Endodermal cell (in vitro differentiated cells): ENCODE measurements around the gene TXNIP. TPM values are rescaled to one million over a fixed set of nuclear protein-coding genes. Genes with fewer than 3 reads are reported as not detected.

Experiments used
- DNase-seq: peaks from one replicate; pipeline ENCODE4 v3.0.0-alpha.2; 2017
- H3K27ac ChIP-seq: 2 replicates; pipeline ENCODE4 v1.5.1; 2013; ENCODE audit warnings: mild to moderate bottlenecking, low read depth, low read length, moderate library complexity
- H3K27me3 ChIP-seq: 2 replicates; pipeline ENCODE4 v1.6.1; 2013; ENCODE audit warnings: mild to moderate bottlenecking, low read length, moderate library complexity; ENCODE audit not compliant: insufficient read depth, control insufficient read depth, poor library complexity, severe bottlenecking
- H3K36me3 ChIP-seq: 2 replicates; pipeline ENCODE4 v1.7.0; 2013; ENCODE audit warnings: mild to moderate bottlenecking, low read length, moderate library complexity; ENCODE audit not compliant: control insufficient read depth, insufficient read depth
- H3K4me1 ChIP-seq: one replicate; pipeline ENCODE4 v1.7.0; 2013; ENCODE audit warnings: low read length; ENCODE audit not compliant: control insufficient read depth, insufficient read depth
- H3K4me3 ChIP-seq: 2 replicates; pipeline ENCODE4 v1.5.1; 2013; ENCODE audit warnings: mild to moderate bottlenecking, low read length, moderate library complexity
- H3K9ac ChIP-seq: 2 replicates; pipeline ENCODE4 v1.6.1; 2013; ENCODE audit warnings: mild to moderate bottlenecking, low read length, moderate library complexity; ENCODE audit not compliant: poor library complexity, severe bottlenecking; ENCODE audit errors: extremely low read depth
- H3K9me3 ChIP-seq: 2 replicates; pipeline ENCODE4 v1.6.1; 2013; ENCODE audit warnings: mild to moderate bottlenecking, low read length, moderate library complexity; ENCODE audit not compliant: control insufficient read depth
- H3K27ac Mint-ChIP-seq: 2 replicates; pipeline ENCODE4 v1.8.0; 2020; ENCODE audit warnings: mixed read lengths
- H3K27me3 Mint-ChIP-seq: 2 replicates; pipeline ENCODE4 v1.8.0; 2021; ENCODE audit warnings: mild to moderate bottlenecking, mixed read lengths; ENCODE audit not compliant: insufficient read depth
- H3K36me3 Mint-ChIP-seq: 2 replicates; pipeline ENCODE4 v1.8.0; 2020; ENCODE audit warnings: low read depth, mixed read lengths
- H3K4me1 Mint-ChIP-seq: 2 replicates; pipeline ENCODE4 v1.8.0; 2020; ENCODE audit warnings: mixed read lengths
- H3K4me3 Mint-ChIP-seq: 2 replicates; pipeline ENCODE4 v1.8.0; 2020; ENCODE audit warnings: mild to moderate bottlenecking, moderate library complexity, mixed read lengths
- H3K9me3 Mint-ChIP-seq: 2 replicates; pipeline ENCODE4 v1.8.0; 2020; ENCODE audit warnings: mild to moderate bottlenecking, mixed read lengths
- WGBS, 2 experiments: methylation state at CpG; one replicate each; pipeline versions ENCODE4 v1.1.5 to v1.1.7; 2013; ENCODE audit warnings: missing lambda C conversion rate in 2 of 2, mixed read lengths in 1 of 2; ENCODE audit not compliant: insufficient coverage in 1 of 2, insufficient read length in 1 of 2; 5-methylcytosine and 5-hydroxymethylcytosine counted together
- total RNA-seq, 2 donors: library from RNA; stranded (reverse); fragmentation: NEBNext Ultra II Directional in 1 of 2; extraction: Animal tissue kit (Norgen Biotek cat#: 25700) in 1 of 2; gene quantifications; 2 replicates in 1 of 2; 3 replicates in 1 of 2; pipeline ENCODE4 v1.2.1, GENCODE V29; 2021
- TF ChIP-seq, protein P1 (sequence below): fragments of 200-600 bp; sonication (generic); conservative IDR thresholded peaks from 2 replicates; pipeline ENCODE4 v1.5.0; 2021; ENCODE audit warnings: antibody characterized with exemption, mild to moderate bottlenecking

The TXNIP gene
- total RNA-seq, 2 donors from 2014 or later, result 9.9 to 12.2 TPM

DNA sequence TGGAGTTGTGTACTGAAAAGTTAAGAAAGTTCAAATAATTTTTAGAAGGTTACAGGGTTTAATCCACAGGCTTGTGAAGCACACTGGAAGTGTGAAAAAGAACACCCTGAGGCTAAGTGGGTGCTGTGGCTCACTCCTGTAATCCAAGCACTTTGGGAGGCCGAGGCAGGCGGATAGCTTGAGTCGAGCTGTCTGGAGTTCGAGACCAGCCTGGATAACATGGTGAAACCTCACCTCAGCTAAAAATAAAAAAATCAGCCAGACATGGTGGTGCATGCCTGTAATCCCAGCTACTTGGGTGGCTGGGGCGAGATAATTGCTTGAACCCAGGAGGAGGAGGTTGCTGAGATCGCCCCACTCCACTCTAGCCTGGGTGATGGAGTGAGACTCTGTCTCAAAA is 9.8 kb downstream of the TXNIP start:
- no peaks in the 10 kb centered on the region for H3K27me3 Mint-ChIP-seq
- H3K4me1 Mint-ChIP-seq, result peaks cover 18% of the 10 kb centered on the region
- TF ChIP-seq, protein P1, sequence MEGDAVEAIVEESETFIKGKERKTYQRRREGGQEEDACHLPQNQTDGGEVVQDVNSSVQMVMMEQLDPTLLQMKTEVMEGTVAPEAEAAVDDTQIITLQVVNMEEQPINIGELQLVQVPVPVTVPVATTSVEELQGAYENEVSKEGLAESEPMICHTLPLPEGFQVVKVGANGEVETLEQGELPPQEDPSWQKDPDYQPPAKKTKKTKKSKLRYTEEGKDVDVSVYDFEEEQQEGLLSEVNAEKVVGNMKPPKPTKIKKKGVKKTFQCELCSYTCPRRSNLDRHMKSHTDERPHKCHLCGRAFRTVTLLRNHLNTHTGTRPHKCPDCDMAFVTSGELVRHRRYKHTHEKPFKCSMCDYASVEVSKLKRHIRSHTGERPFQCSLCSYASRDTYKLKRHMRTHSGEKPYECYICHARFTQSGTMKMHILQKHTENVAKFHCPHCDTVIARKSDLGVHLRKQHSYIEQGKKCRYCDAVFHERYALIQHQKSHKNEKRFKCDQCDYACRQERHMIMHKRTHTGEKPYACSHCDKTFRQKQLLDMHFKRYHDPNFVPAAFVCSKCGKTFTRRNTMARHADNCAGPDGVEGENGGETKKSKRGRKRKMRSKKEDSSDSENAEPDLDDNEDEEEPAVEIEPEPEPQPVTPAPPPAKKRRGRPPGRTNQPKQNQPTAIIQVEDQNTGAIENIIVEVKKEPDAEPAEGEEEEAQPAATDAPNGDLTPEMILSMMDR, result no peak
- Histone ChIP-seq H3K27me3 (no peaks in the 10 kb centered on the region), H3K9ac (no peak overlapping the region), H3K4me1 (peaks cover 9% of the 10 kb centered on the region), H3K4me3 (no peak overlapping the region), H3K9me3 (no peaks in the 10 kb centered on the region), H3K36me3 (no peaks in the 10 kb centered on the region), H3K27ac (no peak overlapping the region)
- WGBS, 2 experiments, result 88 to 94% methylated on average over 1 to 6 of the region's 6 CpGs
- H3K36me3 Mint-ChIP-seq, result no peaks in the 10 kb centered on the region
- no peak for DNase-seq
- H3K9me3 Mint-ChIP-seq, result no peaks in the 10 kb centered on the region
- H3K27ac Mint-ChIP-seq, result no peak overlapping the region
- no peak overlapping the region for H3K4me3 Mint-ChIP-seq

DNA sequence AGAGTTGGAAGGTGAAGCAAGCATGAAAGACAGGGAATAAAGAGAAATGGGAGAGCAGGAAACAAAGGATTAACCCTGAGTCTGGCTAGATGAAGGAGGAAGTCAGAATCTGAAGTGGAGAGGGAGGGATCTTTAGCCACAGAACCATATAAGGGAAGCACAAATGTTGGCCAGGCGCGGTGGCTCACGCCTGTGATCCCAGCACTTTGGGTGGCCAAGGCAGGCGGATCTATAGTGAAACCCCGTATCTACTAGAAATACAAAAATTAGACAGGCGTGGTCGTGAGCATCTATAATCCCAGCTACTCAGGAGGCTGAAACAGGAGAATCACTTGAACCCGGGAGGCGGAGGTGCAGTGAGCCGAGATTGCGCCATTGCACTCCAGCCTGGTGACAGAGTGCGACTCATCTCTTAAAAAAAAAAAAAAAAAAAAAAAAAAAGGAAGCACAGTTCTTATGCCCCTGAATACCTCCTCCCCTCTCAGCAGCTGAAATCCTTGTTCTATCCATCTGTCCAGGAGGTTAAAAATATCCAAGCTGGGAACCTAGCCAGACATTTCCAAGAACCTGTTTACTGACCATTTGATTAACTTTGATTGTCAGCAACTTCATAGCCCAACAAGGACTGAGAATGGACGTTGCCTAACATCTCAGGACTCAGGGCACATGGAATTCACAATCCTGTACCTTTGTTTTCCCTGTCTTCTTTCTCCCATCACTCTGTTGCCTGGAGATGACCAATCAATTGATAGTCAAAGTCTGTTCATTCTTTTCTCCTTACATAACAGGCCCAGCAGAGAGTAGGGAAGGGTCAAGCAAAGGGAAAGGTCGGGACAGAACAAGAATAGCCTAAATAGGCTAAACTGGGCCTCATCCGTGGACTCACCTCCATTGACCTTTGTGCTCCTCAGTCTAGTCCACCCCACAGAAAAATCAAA is 10.6 kb downstream of the TXNIP start:
- Mint-ChIP-seq H3K4me1 (peaks cover 17% of the 10 kb centered on the region), H3K27me3 (no peaks in the 10 kb centered on the region), H3K4me3 (no peak overlapping the region), H3K9me3 (no peaks in the 10 kb centered on the region), H3K36me3 (no peaks in the 10 kb centered on the region), H3K27ac (peak overlapping the region; percentile 81)
- Histone ChIP-seq H3K9ac (no peak overlapping the region), H3K4me1 (peaks cover 9% of the 10 kb centered on the region), H3K27ac (no peak overlapping the region), H3K27me3 (no peaks in the 10 kb centered on the region), H3K9me3 (no peaks in the 10 kb centered on the region), H3K4me3 (no peak overlapping the region), H3K36me3 (no peaks in the 10 kb centered on the region)
- WGBS, 2 experiments, result 89 to 91% methylated on average over 11 to 15 of the region's 15 CpGs
- TF ChIP-seq, protein P1, result no peak
- DNase-seq, result no peak

DNA sequence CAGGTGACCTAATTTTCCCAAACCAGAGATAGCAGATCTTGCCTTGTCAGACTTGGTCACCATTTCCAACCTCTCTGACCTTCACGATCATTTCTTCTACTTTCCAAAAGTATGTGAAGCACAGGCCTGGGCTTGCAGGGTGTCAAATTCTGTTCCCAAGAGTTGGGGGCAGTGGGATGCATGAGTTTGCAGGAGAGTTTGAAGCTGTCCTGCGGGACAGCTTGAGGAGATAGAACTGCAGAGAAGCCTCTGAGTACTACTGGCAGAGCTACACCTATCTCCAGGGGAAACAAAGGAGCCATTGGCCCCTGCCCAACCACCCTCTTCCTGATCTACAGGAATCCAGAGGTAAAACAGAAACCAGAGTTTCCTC is 11.3 kb downstream of the TXNIP start:
- DNase-seq, result no peak
- no peaks in the 10 kb centered on the region for H3K27me3 Mint-ChIP-seq
- H3K36me3 Mint-ChIP-seq, result no peaks in the 10 kb centered on the region
- no peak overlapping the region for H3K4me3 Mint-ChIP-seq
- Histone ChIP-seq H3K27me3 (no peaks in the 10 kb centered on the region), H3K27ac (no peak overlapping the region), H3K36me3 (no peaks in the 10 kb centered on the region), H3K9me3 (no peaks in the 10 kb centered on the region), H3K9ac (no peak overlapping the region), H3K4me1 (peaks cover 9% of the 10 kb centered on the region), H3K4me3 (no peak overlapping the region)
- H3K27ac Mint-ChIP-seq, result peak overlapping the region; percentile 81
- H3K9me3 Mint-ChIP-seq, result no peaks in the 10 kb centered on the region
- TF ChIP-seq, protein P1, result no peak
- H3K4me1 Mint-ChIP-seq, result peaks cover 11% of the 10 kb centered on the region
- 84 to 92% methylated on average over 2 of the region's 2 CpGs for WGBS, 2 experiments
